ENCODE measurements around the gene PDZD7. TPM values are rescaled to one million over a fixed set of nuclear protein-coding genes. Genes with fewer than 3 reads are reported as not detected.

Gene PDZD7
- total and polyA plus RNA-seq, 2 of the 8 experiments (the other 6 are each of a cell fraction or from before 2014, with no cell fraction given): 0.88 to 1.6 TPM

DNA sequence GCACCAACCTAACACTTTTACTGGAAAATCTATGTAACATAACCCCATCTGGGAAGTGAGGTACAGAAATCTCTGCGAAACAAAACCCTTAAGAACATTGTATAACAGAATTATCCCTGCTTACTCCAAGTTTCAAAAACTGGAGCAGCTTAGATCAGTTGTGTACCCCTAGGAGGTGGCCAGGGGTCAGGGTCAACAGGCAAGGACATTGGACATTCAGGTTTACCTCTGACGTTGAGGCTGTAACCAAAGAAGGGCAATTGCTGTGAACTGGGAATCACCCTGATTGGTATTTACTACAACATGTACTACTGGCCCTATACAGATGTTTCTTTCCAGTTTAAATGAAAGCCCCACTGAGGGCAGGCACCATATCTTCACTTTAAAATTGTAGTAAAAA is 13.2 kb upstream of the PDZD7 start:
- no peak overlapping the region for H2BK120ac ChIP-seq (replicated peaks; ENCODE audit: low read depth, low read length)
- H3K27me3 ChIP-seq (replicated peaks in 1 of 4; ENCODE audit: control insufficient read depth in 3 of 4, extremely low read depth in 1 of 4, insufficient read depth in 3 of 4, low read length in 3 of 4): peaks cover 31 to 55% (median 49%) of the 10 kb centered on the region in 4 experiments
- H2AFZ ChIP-seq (ENCODE audit: low read length): no peak overlapping the region
- no peak overlapping the region for H4K8ac ChIP-seq (ENCODE audit: extremely low read depth, insufficient read depth, low read length)
- H3K9ac ChIP-seq (replicated peaks in 1 of 4; ENCODE audit: extremely low read depth in 1 of 4, low read depth in 3 of 4, low read length in 3 of 4): no peak overlapping the region
- no peak for DNase-seq (ENCODE audit: low read depth in 1 of 2, low spot score in 2 of 2)
- H3K27ac ChIP-seq (ENCODE audit: low read depth, low read length): no peak overlapping the region
- H3K56ac ChIP-seq (replicated peaks; ENCODE audit: insufficient read length, low read depth, low read length): no peak overlapping the region
- H2BK5ac ChIP-seq (ENCODE audit: low read depth, low read length): no peak overlapping the region
- H3K23me2 ChIP-seq (ENCODE audit: low read depth, low read length): peaks cover 5% of the 10 kb centered on the region; the same call in 1 of the 2 replicates
- no peak overlapping the region for H2BK15ac ChIP-seq (ENCODE audit: low read length)
- H3K18ac ChIP-seq (ENCODE audit: extremely low read depth, low read length): no peak overlapping the region
- H4K91ac ChIP-seq (replicated peaks; ENCODE audit: insufficient read length, low read length): no peak overlapping the region
- CTCF ChIA-PET (ENCODE audit: partially characterized antibody): interaction anchor here (1.2 to 51.8 kb wide), 10 partner anchors 17 to 300 kb away, joined by 3 to 2176 read pairs (median 18); partner anchors contain the start of genes KAZALD1, MRPL43, PDZD7 and SFXN3
- H3K79me2 ChIP-seq (ENCODE audit: control insufficient read depth in 1 of 2, insufficient read depth in 2 of 2, low read length in 2 of 2): no peaks in the 10 kb centered on the region
- no peak overlapping the region for H3K23ac ChIP-seq (ENCODE audit: insufficient read length)
- POLR2A ChIA-PET (ENCODE audit: partially characterized antibody): interaction anchor here (1.4 to 2.1 kb wide), 3 partner anchors 13 to 37 kb away, joined by 5 to 24 read pairs (median 11); partner anchors contain the start of genes KAZALD1, PDZD7 and SFXN3
- H4K5ac ChIP-seq (ENCODE audit: insufficient read length, low read depth, low read length): no peak overlapping the region
- H2BK20ac ChIP-seq (ENCODE audit: low read length): no peak overlapping the region
- no peak overlapping the region; a peak in 1 of 4 replicates for H3K4me2 ChIP-seq (ENCODE audit: insufficient read depth in 1 of 2, low read depth in 2 of 2, low read length in 2 of 2)
- H3K4ac ChIP-seq (replicated peaks; ENCODE audit: insufficient read length, low read depth, low read length): no peak overlapping the region
- FAIRE-seq: no peak
- WGBS, 2 experiments (ENCODE audit: extremely low coverage in 1 of 2, insufficient coverage in 1 of 2, insufficient read length in 1 of 2, insufficient replicate concordance in 2 of 2, low coverage in 1 of 2, low lambda C conversion rate in 2 of 2, missing lambda C conversion rate in 1 of 2): 68% methylated on average over 2 of the region's 2 CpGs; no CpG with 5 or more reads in 1 of the 2 experiments
- H3K36me3 ChIP-seq (ENCODE audit: control insufficient read depth in 2 of 4, insufficient read depth in 4 of 4, low read length in 3 of 4): no peaks in the 10 kb centered on the region
- no peak overlapping the region for H3K4me3 ChIP-seq (ENCODE audit: extremely low read depth in 1 of 4, insufficient read depth in 2 of 4, low read depth in 3 of 4, low read length in 4 of 4)
- H3K4me1 ChIP-seq (replicated peaks in 1 of 4; ENCODE audit: control insufficient read depth in 3 of 4, insufficient read depth in 4 of 4, low read length in 3 of 4): peaks cover 3 to 30% (median 18%) of the 10 kb centered on the region in 4 experiments
- H2BK12ac ChIP-seq (ENCODE audit: low read depth, low read length): no peak overlapping the region
- no peak overlapping the region for H2AK5ac ChIP-seq (ENCODE audit: low read depth, low read length)
- no peaks in the 10 kb centered on the region for H3K9me3 ChIP-seq (ENCODE audit: insufficient read depth in 2 of 2, low read depth in 1 of 2, low read length in 1 of 2)
- peaks cover 10 to 12% of the 10 kb centered on the region in 2 experiments for H4K20me1 ChIP-seq (replicated peaks in 1 of 2; ENCODE audit: control insufficient read depth in 1 of 2, insufficient read depth in 2 of 2, low read length in 2 of 2)
- no peaks in the 10 kb centered on the region for H3K79me1 ChIP-seq (ENCODE audit: low read depth, low read length)
- no peak overlapping the region for H3K14ac ChIP-seq (ENCODE audit: insufficient read length)
- TF ChIP-seq SRF (IDR thresholded peaks at IDR 0.05; ENCODE audit: low read depth, low read length): no peak
- TF ChIP-seq RAD21 (IDR thresholded peaks at IDR 0.05 in 1 of 2, conservative IDR thresholded peaks at IDR 0.05 in 1 of 2; ENCODE audit: low read depth in 2 of 2, low read length in 2 of 2): no peak
- TF ChIP-seq CEBPB (IDR thresholded peaks at IDR 0.05; ENCODE audit: low read depth, low read length): no peak
- no peak for TF ChIP-seq CBX5 (IDR thresholded peaks at IDR 0.05; ENCODE audit: low read depth, low read length)
- TF ChIP-seq CREB1 (IDR thresholded peaks at IDR 0.05): no peak
- no peak for TF ChIP-seq BRCA1 (IDR thresholded peaks at IDR 0.05; ENCODE audit: low read depth, low read length)
- no peak for TF ChIP-seq MAFK (IDR thresholded peaks at IDR 0.05; ENCODE audit: low read depth, low read length)
- TF ChIP-seq NANOG (IDR thresholded peaks at IDR 0.05; ENCODE audit: insufficient read depth, low read depth, low read length, poor library complexity, severe bottlenecking): no peak
- TF ChIP-seq TAF1 (IDR thresholded peaks at IDR 0.05; ENCODE audit: low read depth, low read length): no peak

All from H1 (cell line).